Duodenal mucosa (tissue), 2 donors: Measurements from ENCODE around the gene PTGS2.
A peak's percentile ranks its signal among the peaks of the same experiment; 100 is the strongest.

Experiments
- H3K27ac ChIP-seq: one replicate; pipeline ENCODE4 v1.7.0; 2013; ENCODE audit warnings: low read depth, low read length
- H3K27me3 ChIP-seq, 2 donors: one replicate each; pipeline ENCODE4 v1.7.0; 2013; ENCODE audit warnings: low read length in 2 of 2, control low read depth in 1 of 2; ENCODE audit not compliant: insufficient read depth in 2 of 2, control insufficient read depth in 1 of 2
- H3K36me3 ChIP-seq, 2 donors: one replicate each; pipeline ENCODE4 v1.7.0; 2013; ENCODE audit warnings: low read length in 2 of 2, control low read depth in 1 of 2; ENCODE audit not compliant: insufficient read depth in 2 of 2, control insufficient read depth in 1 of 2
- H3K4me1 ChIP-seq, 2 donors: one replicate each; pipeline ENCODE4 v1.7.0; 2013; ENCODE audit warnings: low read length in 2 of 2, control low read depth in 1 of 2; ENCODE audit not compliant: insufficient read depth in 2 of 2, control insufficient read depth in 1 of 2
- H3K4me3 ChIP-seq, 2 donors: one replicate each; pipeline ENCODE4 v1.7.0; 2013; ENCODE audit warnings: low read length in 2 of 2, low read depth in 1 of 2
- H3K9ac ChIP-seq, 2 donors: one replicate each; pipeline ENCODE4 v1.7.0; 2013; ENCODE audit warnings: low read length in 2 of 2, low read depth in 1 of 2
- H3K9me3 ChIP-seq, 2 donors: one replicate each; pipeline ENCODE4 v1.7.0; 2013; ENCODE audit warnings: low read length in 2 of 2, control low read depth in 1 of 2; ENCODE audit not compliant: control insufficient read depth in 1 of 2

PTGS2 gene

GRCh38 chr1:186689907-186690306, 9.7 kb upstream of the PTGS2 start:
- no peaks in the 10 kb centered on the region for H3K27me3 ChIP-seq
- no peaks in the 10 kb centered on the region for H3K9me3 ChIP-seq
- no peak overlapping the region for H3K27ac ChIP-seq
- H3K36me3 ChIP-seq, result no peaks in the 10 kb centered on the region
- no peak overlapping the region for H3K4me3 ChIP-seq
- H3K4me1 ChIP-seq, result no peaks in the 10 kb centered on the region
- H3K9ac ChIP-seq, result no peak overlapping the region

- Histone ChIP-seq H3K4me3 (no peak overlapping the region), H3K36me3 (no peaks in the 10 kb centered on the region), H3K27me3 (no peaks in the 10 kb centered on the region), H3K4me1 (no peaks in the 10 kb centered on the region), H3K9me3 (no peaks in the 10 kb centered on the region), H3K9ac (no peak overlapping the region), H3K27ac (no peak overlapping the region)
Observed at GRCh38 chr1:186689376-186689775, 9.2 kb upstream of the PTGS2 start.

- peaks cover 0 to 4% of the 10 kb centered on the region in 2 donors for H3K4me1 ChIP-seq
- no peak overlapping the region for H3K4me3 ChIP-seq
- H3K9me3 ChIP-seq, result no peaks in the 10 kb centered on the region
- peaks cover 4 to 5% of the 10 kb centered on the region in 2 donors for H3K27me3 ChIP-seq
- H3K27ac ChIP-seq, result no peak overlapping the region
- no peaks in the 10 kb centered on the region for H3K36me3 ChIP-seq
- H3K9ac ChIP-seq, result no peak overlapping the region
Observed at GRCh38 chr1:186683652-186684410, 3.6 kb upstream of the PTGS2 start.

GRCh38 chr1:186682736-186683135, 2.5 kb upstream of the PTGS2 start:
- Histone ChIP-seq H3K27me3 (peaks cover 4 to 5% of the 10 kb centered on the region in 2 donors), H3K36me3 (no peaks in the 10 kb centered on the region), H3K27ac (no peak overlapping the region), H3K9ac (no peak overlapping the region), H3K9me3 (no peaks in the 10 kb centered on the region), H3K4me3 (no peak overlapping the region), H3K4me1 (peaks cover 0 to 4% of the 10 kb centered on the region in 2 donors)

GRCh38 chr1:186681801-186682200, 1.6 kb upstream of the PTGS2 start:
- H3K4me3 ChIP-seq, result no peak overlapping the region
- peaks cover 0 to 4% of the 10 kb centered on the region in 2 donors for H3K4me1 ChIP-seq
- H3K27ac ChIP-seq, result no peak overlapping the region
- H3K36me3 ChIP-seq, result no peaks in the 10 kb centered on the region
- no peaks in the 10 kb centered on the region for H3K9me3 ChIP-seq
- no peak overlapping the region for H3K9ac ChIP-seq
- peaks cover 4 to 5% of the 10 kb centered on the region in 2 donors for H3K27me3 ChIP-seq

- Histone ChIP-seq H3K36me3 (no peaks in the 10 kb centered on the region), H3K9me3 (no peaks in the 10 kb centered on the region), H3K4me3 (peak overlapping the region; percentile 71 to 79), H3K27ac (no peak overlapping the region), H3K27me3 (peaks cover 4 to 5% of the 10 kb centered on the region in 2 donors), H3K9ac (peak overlapping the region; percentile 44 to 69), H3K4me1 (peaks cover 0 to 4% of the 10 kb centered on the region in 2 donors)
Observed at GRCh38 chr1:186681121-186681520, 898 bp upstream of the PTGS2 start.

GRCh38 chr1:186679924-186680244, 339 bp downstream of the PTGS2 start:
- peak overlapping the region; percentile 44 to 69 for H3K9ac ChIP-seq
- H3K27me3 ChIP-seq, result peaks cover 4 to 5% of the 10 kb centered on the region in 2 donors
- no peaks in the 10 kb centered on the region for H3K9me3 ChIP-seq
- peak overlapping the region; percentile 71 to 79 for H3K4me3 ChIP-seq
- peaks cover 0 to 4% of the 10 kb centered on the region in 2 donors for H3K4me1 ChIP-seq
- H3K36me3 ChIP-seq, result no peaks in the 10 kb centered on the region
- H3K27ac ChIP-seq, result peak overlapping the region; percentile 46

- H3K4me1 ChIP-seq, result peaks cover 0 to 4% of the 10 kb centered on the region in 2 donors
Observed at GRCh38 chr1:186678155-186678554, 2.1 kb downstream of the PTGS2 start.

GRCh38 chr1:186672596-186672995, 7.6 kb downstream of the PTGS2 start:
- Histone ChIP-seq H3K9me3 (no peaks in the 10 kb centered on the region), H3K27me3 (no peaks in the 10 kb centered on the region), H3K36me3 (no peaks in the 10 kb centered on the region), H3K4me3 (no peak overlapping the region), H3K4me1 (no peaks in the 10 kb centered on the region), H3K27ac (no peak overlapping the region), H3K9ac (no peak overlapping the region)

More at GRCh38 chr1:186678155-186678554, 2.1 kb downstream of the PTGS2 start:
- Histone ChIP-seq H3K9ac (no peak overlapping the region), H3K27me3 (peaks cover 4 to 5% of the 10 kb centered on the region in 2 donors), H3K27ac (no peak overlapping the region), H3K4me3 (no peak overlapping the region), H3K9me3 (no peaks in the 10 kb centered on the region), H3K36me3 (no peaks in the 10 kb centered on the region)

- Histone ChIP-seq H3K4me1 (no peaks in the 10 kb centered on the region), H3K36me3 (no peaks in the 10 kb centered on the region), H3K27ac (no peak overlapping the region), H3K9ac (no peak overlapping the region), H3K4me3 (no peak overlapping the region), H3K27me3 (no peaks in the 10 kb centered on the region), H3K9me3 (no peaks in the 10 kb centered on the region)
Observed at GRCh38 chr1:186672131-186672530, 8.1 kb downstream of the PTGS2 start.
